H1 (cell line): ENCODE results near the gene RAPGEF5. TPM values are rescaled to one million over a fixed set of nuclear protein-coding genes. Genes with fewer than 3 reads are reported as not detected.

Experiments used
- CTCF ChIA-PET: fragments of 300-600 bp; sonication (Branson Sonifier 250); formaldehyde crosslinking; loops from one replicate; lab custom pipeline; 2021; ENCODE audit not compliant: partially characterized antibody; lab: Charles Lee
- POLR2A ChIA-PET: fragments of 300-600 bp; sonication (Branson Sonifier 250); formaldehyde crosslinking; loops from one replicate; lab custom pipeline; 2021; ENCODE audit warnings: inconsistent platforms; ENCODE audit not compliant: partially characterized antibody; lab: Charles Lee
- DNase-seq, 2 experiments: peaks; one replicate each; pipeline versions ENCODE4 v3.0.0 to v3.0.0-alpha.2; 2010 to 2022; ENCODE audit warnings: low spot score in 2 of 2, low read depth in 1 of 2, mixed read lengths in 1 of 2
- FAIRE-seq: peaks from 2 replicates; lab custom pipeline; 2011; peaks lifted over from hg19 to GRCh38; lab: Jason Lieb, UNC
- H2AFZ ChIP-seq: 2 replicates; pipeline ENCODE4 v1.8.1; 2012; ENCODE audit warnings: low read length, inconsistent platforms
- H2AK5ac ChIP-seq: 2 replicates; pipeline ENCODE4 v1.6.1; 2013; ENCODE audit warnings: low read depth, low read length
- H2BK120ac ChIP-seq: replicated peaks from 2 replicates; pipeline ENCODE3; 2013; ENCODE audit warnings: low read depth, low read length, inconsistent platforms
- H2BK12ac ChIP-seq: 2 replicates; pipeline ENCODE4 v1.6.1; 2013; ENCODE audit warnings: low read depth, low read length
- H2BK15ac ChIP-seq: 2 replicates; pipeline ENCODE4 v1.6.1; 2013; ENCODE audit warnings: low read length
- H2BK20ac ChIP-seq: 2 replicates; pipeline ENCODE4 v1.6.1; 2013; ENCODE audit warnings: low read length
- H2BK5ac ChIP-seq: 2 replicates; pipeline ENCODE4 v1.6.1; 2013; ENCODE audit warnings: low read depth, low read length
- H3K14ac ChIP-seq: 2 replicates; pipeline ENCODE4 v1.6.1; 2013; ENCODE audit warnings: inconsistent platforms; ENCODE audit not compliant: insufficient read length
- H3K18ac ChIP-seq: 2 replicates; pipeline ENCODE4 v1.6.1; 2013; ENCODE audit warnings: low read length; ENCODE audit errors: extremely low read depth
- H3K23ac ChIP-seq: 2 replicates; pipeline ENCODE4 v1.6.1; 2013; ENCODE audit warnings: inconsistent platforms; ENCODE audit not compliant: insufficient read length
- H3K23me2 ChIP-seq: 2 replicates; pipeline ENCODE4 v1.6.1; 2013; ENCODE audit warnings: low read depth, low read length
- H3K27ac ChIP-seq: 2 replicates; pipeline ENCODE4 v1.6.1; 2011; ENCODE audit warnings: low read depth, low read length, inconsistent platforms
- H3K27me3 ChIP-seq, 4 experiments: replicated peaks in 1 of 4; 1 replicate in 1 of 4; 2 replicates in 3 of 4; pipeline versions ENCODE4 v1.6.1 to v1.8.1; 2011 to 2013; ENCODE audit warnings: low read length in 3 of 4, mild to moderate bottlenecking in 3 of 4, inconsistent platforms in 2 of 4, mixed read lengths in 2 of 4, moderate library complexity in 1 of 4; ENCODE audit not compliant: control insufficient read depth in 3 of 4, insufficient read depth in 3 of 4; ENCODE audit errors: extremely low read depth in 1 of 4
- H3K36me3 ChIP-seq, 4 experiments: 2 replicates each; pipeline versions ENCODE4 v1.6.1 to v1.8.1; 2011 to 2013; ENCODE audit warnings: mild to moderate bottlenecking in 4 of 4, low read length in 3 of 4, moderate library complexity in 2 of 4, control low read depth in 1 of 4, inconsistent platforms in 1 of 4; ENCODE audit not compliant: insufficient read depth in 4 of 4, control insufficient read depth in 2 of 4
- H3K4ac ChIP-seq: replicated peaks from 2 replicates; pipeline ENCODE3; 2013; ENCODE audit warnings: low read length, low read depth, mixed read lengths, inconsistent platforms; ENCODE audit not compliant: insufficient read length
- H3K4me1 ChIP-seq, 4 experiments: replicated peaks in 1 of 4; 1 replicate in 1 of 4; 2 replicates in 3 of 4; pipeline versions ENCODE4 v1.6.1 to v1.8.1; 2011 to 2013; ENCODE audit warnings: low read length in 3 of 4, inconsistent platforms in 2 of 4, mixed read lengths in 1 of 4; ENCODE audit not compliant: insufficient read depth in 4 of 4, control insufficient read depth in 3 of 4
- H3K4me2 ChIP-seq, 2 experiments: 2 replicates each; pipeline versions ENCODE4 v1.6.1 to v1.8.1; 2011 to 2013; ENCODE audit warnings: low read depth in 2 of 2, low read length in 2 of 2, control low read depth in 1 of 2, inconsistent platforms in 1 of 2, mild to moderate bottlenecking in 1 of 2; ENCODE audit not compliant: insufficient read depth in 1 of 2
- H3K4me3 ChIP-seq, 4 experiments: fragments of 200-600, 300-600 bp in 1 of 4; sonication (generic), shearing (Covaris generic), sonication (Bioruptor Twin) in 1 of 4; 2 replicates each; pipeline versions ENCODE4 v1.5.1 to v1.8.1; 2011 to 2016; ENCODE audit warnings: low read length in 4 of 4, low read depth in 3 of 4, control low read depth in 2 of 4, inconsistent platforms in 2 of 4, mild to moderate bottlenecking in 2 of 4, mixed read lengths in 1 of 4, moderate library complexity in 1 of 4; ENCODE audit not compliant: insufficient read depth in 2 of 4; ENCODE audit errors: extremely low read depth in 1 of 4
- H3K56ac ChIP-seq: replicated peaks from 2 replicates; pipeline ENCODE3; 2013; ENCODE audit warnings: low read depth, mild to moderate bottlenecking, mixed read lengths, low read length, inconsistent platforms; ENCODE audit not compliant: insufficient read length
- H3K79me1 ChIP-seq: 2 replicates; pipeline ENCODE4 v1.6.1; 2013; ENCODE audit warnings: low read depth, low read length, control low read depth
- H3K79me2 ChIP-seq, 2 experiments: 2 replicates each; pipeline versions ENCODE4 v1.6.1 to v1.8.1; 2012 to 2013; ENCODE audit warnings: low read length in 2 of 2, mild to moderate bottlenecking in 2 of 2, inconsistent platforms in 1 of 2; ENCODE audit not compliant: insufficient read depth in 2 of 2, control insufficient read depth in 1 of 2
- H3K9ac ChIP-seq, 4 experiments: replicated peaks in 1 of 4; 1 replicate in 1 of 4; 2 replicates in 3 of 4; pipeline versions ENCODE4 v1.6.1 to v1.8.1; 2011 to 2013; ENCODE audit warnings: low read depth in 3 of 4, low read length in 3 of 4, control low read depth in 2 of 4, mild to moderate bottlenecking in 2 of 4, moderate library complexity in 2 of 4, inconsistent platforms in 1 of 4; ENCODE audit errors: extremely low read depth in 1 of 4
- H3K9me3 ChIP-seq, 2 experiments: 2 replicates each; pipeline versions ENCODE4 v1.6.1 to v1.8.1; 2012 to 2013; ENCODE audit warnings: mild to moderate bottlenecking in 2 of 2, moderate library complexity in 2 of 2, control low read depth in 1 of 2, inconsistent platforms in 1 of 2, low read depth in 1 of 2, low read length in 1 of 2, mixed read lengths in 1 of 2; ENCODE audit not compliant: insufficient read depth in 2 of 2
- H4K20me1 ChIP-seq, 2 experiments: replicated peaks in 1 of 2; 2 replicates each; pipeline versions ENCODE3 to v1.8.1; 2011 to 2013; ENCODE audit warnings: inconsistent platforms in 2 of 2, low read length in 2 of 2, mild to moderate bottlenecking in 1 of 2; ENCODE audit not compliant: insufficient read depth in 2 of 2, control insufficient read depth in 1 of 2
- H4K5ac ChIP-seq: 2 replicates; pipeline ENCODE4 v1.6.1; 2013; ENCODE audit warnings: low read length, low read depth, mixed read lengths, inconsistent platforms; ENCODE audit not compliant: insufficient read length
- H4K8ac ChIP-seq: 2 replicates; pipeline ENCODE4 v1.8.0; 2013; ENCODE audit warnings: mild to moderate bottlenecking, moderate library complexity, low read length, inconsistent platforms; ENCODE audit not compliant: insufficient read depth; ENCODE audit errors: extremely low read depth
- H4K91ac ChIP-seq: replicated peaks from 2 replicates; pipeline ENCODE3; 2013; ENCODE audit warnings: low read length, mixed read lengths, inconsistent platforms; ENCODE audit not compliant: insufficient read length
- CEBPB ChIP-seq: IDR thresholded peaks from 2 replicates; pipeline ENCODE4 v1.6.1; 2012; ENCODE audit warnings: low read depth, low read length
- CHD1 ChIP-seq: IDR thresholded peaks from 2 replicates; pipeline ENCODE4 v1.6.1; 2012; ENCODE audit warnings: low read depth, low read length, improper control_type of control experiment
- HDAC6 ChIP-seq: IDR thresholded peaks from one replicate; pipeline ENCODE4 v1.7.1; 2012; ENCODE audit warnings: low read depth, mild to moderate bottlenecking, inconsistent platforms, low read length, moderate library complexity
- MAFK ChIP-seq: IDR thresholded peaks from 2 replicates; pipeline ENCODE4 v1.6.1; 2012; ENCODE audit warnings: low read depth, mild to moderate bottlenecking, improper control_type of control experiment, low read length
- NRF1 ChIP-seq: IDR thresholded peaks from 2 replicates; pipeline ENCODE4 v1.6.1; 2011; ENCODE audit warnings: mild to moderate bottlenecking, low read depth, low read length, improper control_type of control experiment
- TEAD4 ChIP-seq: IDR thresholded peaks from 2 replicates; pipeline ENCODE4 v1.6.1; 2012; ENCODE audit warnings: low read depth, low read length, inconsistent platforms, mixed read lengths
- WGBS, 2 experiments: shearing (Covaris generic) in 1 of 2; methylation state at CpG; one replicate each; pipeline versions ENCODE4 v1.1.6 to v1.1.7; 2013 to 2015; ENCODE audit warnings: low lambda C conversion rate in 2 of 2, mixed read lengths in 2 of 2, inconsistent platforms in 1 of 2, low coverage in 1 of 2, missing lambda C conversion rate in 1 of 2; ENCODE audit not compliant: insufficient replicate concordance in 2 of 2, insufficient coverage in 1 of 2, insufficient read length in 1 of 2; ENCODE audit errors: extremely low coverage in 1 of 2, missing lambda C conversion rate in 1 of 2; 5-methylcytosine and 5-hydroxymethylcytosine counted together
- polyA plus RNA-seq, 7 experiments: library from polyadenylated mRNA; depleted of rRNA in 3 of 7; stranded (reverse) in 5 of 7; unstranded in 2 of 7; fragments of >200 nt in 5 of 7; fragments of 200-250 nt in 2 of 7; gene quantifications; 1 replicate in 5 of 7; 2 replicates in 1 of 7; 4 replicates in 1 of 7; pipeline versions ENCODE4 v1.2.1 to v1.2.3, GENCODE V29; 2011 to 2013; ENCODE audit warnings: missing spikeins in 2 of 7, mixed read lengths in 2 of 7
- total RNA-seq: library from RNA; stranded (reverse); fragmentation: NEBNext Ultra II Directional; extraction: Animal tissue kit (Norgen Biotek cat#: 25700); gene quantifications from 2 replicates; pipeline ENCODE4 v1.2.1, GENCODE V29; 2021

RAPGEF5 gene
- total and polyA plus RNA-seq, 2 of the 8 experiments (the other 6 are each of a cell fraction or from before 2014, with no cell fraction given), result 4.4 to 22.9 TPM

DNA sequence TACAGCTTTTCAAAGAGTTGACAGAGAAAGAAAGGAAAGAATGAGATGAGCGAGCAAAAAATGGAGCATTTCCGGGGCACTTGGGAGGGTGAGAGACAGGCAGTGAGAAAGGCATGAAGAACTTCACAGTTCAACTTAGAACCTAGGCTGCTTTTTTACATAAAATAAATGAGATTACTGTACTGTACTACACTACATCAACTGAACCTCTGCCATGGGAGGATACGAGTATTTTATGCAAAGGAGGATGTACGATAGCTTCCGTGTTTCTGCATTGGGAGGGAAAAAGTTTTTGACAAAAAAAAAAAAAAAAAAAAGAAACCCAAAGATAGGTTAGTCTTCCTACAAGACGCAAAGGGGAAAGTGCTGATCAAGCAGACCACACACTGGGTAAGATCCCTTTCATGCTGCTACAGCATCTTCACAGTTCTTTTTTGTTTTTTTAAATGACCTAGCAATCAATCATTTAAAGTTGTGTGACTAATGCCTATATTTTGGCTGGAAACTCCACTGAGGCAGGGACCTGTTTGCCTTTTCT, 88.0 kb downstream of the RAPGEF5 start:
- Histone ChIP-seq H3K4ac (no peak overlapping the region), H3K56ac (no peak overlapping the region), H2AFZ (no peak overlapping the region), H4K5ac (no peak overlapping the region), H3K36me3 (no peaks in the 10 kb centered on the region), H3K79me1 (no peaks in the 10 kb centered on the region), H2BK20ac (no peak overlapping the region), H3K9me3 (no peaks in the 10 kb centered on the region), H3K23ac (no peak overlapping the region), H3K4me2 (no peak overlapping the region), H3K9ac (no peak overlapping the region; a peak in 1 of 7 replicates), H3K27me3 (no peaks in the 10 kb centered on the region), H3K79me2 (no peaks in the 10 kb centered on the region; a peak in 1 of 4 replicates), H3K27ac (no peak overlapping the region), H3K14ac (no peak overlapping the region), H2BK15ac (no peak overlapping the region), H2BK120ac (no peak overlapping the region), H2BK5ac (no peak overlapping the region), H3K18ac (no peak overlapping the region; the same call in 1 of the 2 replicates), H4K8ac (no peak overlapping the region), H3K4me3 (no peak overlapping the region), H3K23me2 (no peaks in the 10 kb centered on the region), H3K4me1 (peaks cover 0 to 11% (median 3%) of the 10 kb centered on the region in 4 experiments; a peak in 3 of 7 replicates), H2AK5ac (no peak overlapping the region), H4K91ac (no peak overlapping the region), H4K20me1 (no peaks in the 10 kb centered on the region), H2BK12ac (no peak overlapping the region)
- DNase-seq, result no peak
- 82% methylated on average over 6 of the region's 6 CpGs; no CpG with 5 or more reads in 1 of the 2 experiments for WGBS, 2 experiments
- POLR2A ChIA-PET, result no interaction called here
- CTCF ChIA-PET, result interaction anchor here (2.3 kb wide), 1 partner anchor 159 kb away, joined by 9 read pairs; no protein-coding TSS in a partner anchor
- FAIRE-seq, result no peak
- no peak for TF ChIP-seq CHD1
- no peak for TF ChIP-seq CEBPB
- TF ChIP-seq TEAD4, result no peak
- TF ChIP-seq NRF1, result no peak
- no peak for TF ChIP-seq HDAC6
- TF ChIP-seq MAFK, result peak; percentile 57
